Stimulated activated CD4-positive, alpha-beta T cell treated with anti-CD3 and anti-CD28 coated beads, Interleukin-2, amount 100 ng/mL, for 48 hours (primary cell): ENCODE results near the gene MROH7.

Experiments
- DNase-seq, 2 donors: peaks; one replicate each; pipeline ENCODE4 v3.0.0-alpha.2; 2020

Gene MROH7

DNA sequence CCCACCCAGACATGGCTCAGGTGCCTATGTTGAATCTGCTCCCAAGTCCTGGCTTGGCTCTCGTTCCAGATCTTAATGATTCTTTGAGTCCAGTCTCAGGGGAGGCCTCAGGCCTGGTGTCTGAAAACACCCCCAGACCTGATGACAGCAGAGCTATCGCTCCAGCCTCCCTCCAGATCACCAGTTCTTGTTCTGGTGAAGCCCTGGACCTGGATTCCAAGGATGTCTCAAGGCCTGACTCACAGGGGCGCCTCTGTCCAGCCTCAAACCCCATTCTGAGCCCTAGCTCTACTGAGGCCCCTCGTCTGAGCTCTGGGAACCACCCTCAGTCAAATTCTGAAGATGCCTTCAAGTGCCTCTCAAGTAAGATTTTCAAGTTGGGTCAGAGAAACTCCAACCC lies 11.4 kb downstream of the MROH7 start:
- DNase-seq = no peak

DNA sequence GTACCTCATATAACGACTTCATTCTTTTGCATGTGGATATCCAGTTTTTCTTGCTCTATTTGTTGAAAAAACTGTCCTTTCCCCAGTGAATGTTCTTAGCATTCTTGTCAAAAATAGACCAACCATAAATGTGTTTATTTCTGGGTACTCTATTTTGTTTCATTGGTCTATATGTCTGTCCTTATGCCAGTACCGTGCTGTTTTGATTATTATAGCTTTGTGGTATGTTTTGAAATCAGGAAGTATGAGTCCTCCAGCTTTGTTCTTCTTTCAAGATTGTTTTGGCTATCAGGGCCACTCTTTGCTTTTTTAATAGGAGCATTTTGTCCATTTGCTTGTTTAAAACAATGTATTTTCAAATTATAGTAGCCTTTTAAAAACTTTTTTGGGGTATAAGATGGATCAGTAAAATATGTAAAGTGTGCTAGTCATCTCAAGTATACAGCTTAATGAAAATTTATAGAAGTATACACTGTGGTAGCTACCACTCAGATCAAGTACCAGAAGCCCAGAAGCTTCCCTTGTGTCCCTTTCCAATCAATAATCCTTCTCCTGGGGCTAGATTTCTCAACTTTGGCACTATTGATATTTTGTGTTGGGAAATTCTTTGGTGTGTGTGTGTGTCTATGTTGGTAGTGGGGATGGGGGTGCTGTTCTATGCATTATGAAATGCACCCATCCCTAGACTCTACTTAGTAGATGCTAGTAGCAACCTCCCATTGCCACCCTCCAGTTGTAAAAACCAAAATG lies 16.8 kb downstream of the MROH7 start:
- DNase-seq = no peak

DNA sequence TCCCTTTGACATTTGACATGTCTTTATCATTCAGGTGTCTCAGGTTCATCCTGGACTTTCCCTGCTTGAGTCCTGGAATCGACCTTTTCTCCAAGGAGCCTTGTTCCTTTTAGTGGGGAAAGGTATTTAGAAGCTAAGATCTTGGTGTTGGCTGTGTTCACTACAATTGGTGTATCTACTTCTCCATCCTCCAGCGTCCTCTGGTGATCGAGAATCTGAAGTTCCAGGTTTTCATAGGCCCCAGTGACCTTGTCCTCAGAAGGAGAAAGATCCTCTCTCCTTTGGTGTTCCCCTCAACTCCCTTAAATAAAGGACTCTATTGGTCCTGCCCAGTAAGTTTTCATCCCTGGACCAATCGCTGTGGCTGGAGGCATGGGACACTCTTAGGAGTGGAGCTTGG lies 22.1 kb downstream of the MROH7 start:
- DNase-seq = no peak

DNA sequence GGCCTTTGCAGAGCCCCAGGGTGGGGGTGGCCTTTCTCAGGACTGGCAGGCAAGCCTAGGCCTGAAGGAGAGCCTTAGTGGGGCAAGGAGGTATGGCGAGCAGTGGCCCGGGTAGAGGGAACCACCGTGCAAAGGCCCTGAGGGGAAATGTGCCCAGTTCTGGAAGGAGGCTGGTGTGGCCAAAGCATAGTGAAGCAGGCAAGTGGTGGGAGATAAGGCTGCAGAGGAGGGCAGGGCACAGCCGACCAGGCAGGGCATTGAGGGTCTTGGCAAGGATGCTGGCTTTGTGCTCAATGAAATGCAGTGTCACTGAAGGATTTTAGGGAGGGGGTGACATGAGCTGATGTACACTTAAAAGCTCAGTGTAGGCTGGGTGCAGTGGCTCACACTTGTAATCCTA lies 22.8 kb downstream of the MROH7 start:
- DNase-seq = no peak

DNA sequence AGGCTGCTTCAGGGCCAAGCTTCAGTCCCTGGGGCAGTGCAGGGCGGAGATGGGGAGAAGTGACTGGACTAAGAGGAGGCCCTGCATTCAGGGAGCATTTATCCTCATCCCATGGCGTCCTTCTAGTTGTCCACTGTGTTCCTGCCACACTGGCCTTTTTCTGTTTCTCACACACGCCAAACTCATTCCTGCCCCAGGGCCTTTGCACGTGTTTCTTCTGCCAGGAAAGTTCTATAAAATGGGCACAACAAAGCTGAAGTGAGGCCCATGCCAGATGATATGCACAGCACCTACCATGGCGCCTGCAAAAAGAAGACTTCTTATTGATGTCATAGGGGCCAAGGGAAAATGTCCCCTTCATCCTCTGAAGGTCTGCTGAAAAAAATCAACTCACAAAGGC lies 24.3 kb downstream of the MROH7 start:
- DNase-seq = no peak

DNA sequence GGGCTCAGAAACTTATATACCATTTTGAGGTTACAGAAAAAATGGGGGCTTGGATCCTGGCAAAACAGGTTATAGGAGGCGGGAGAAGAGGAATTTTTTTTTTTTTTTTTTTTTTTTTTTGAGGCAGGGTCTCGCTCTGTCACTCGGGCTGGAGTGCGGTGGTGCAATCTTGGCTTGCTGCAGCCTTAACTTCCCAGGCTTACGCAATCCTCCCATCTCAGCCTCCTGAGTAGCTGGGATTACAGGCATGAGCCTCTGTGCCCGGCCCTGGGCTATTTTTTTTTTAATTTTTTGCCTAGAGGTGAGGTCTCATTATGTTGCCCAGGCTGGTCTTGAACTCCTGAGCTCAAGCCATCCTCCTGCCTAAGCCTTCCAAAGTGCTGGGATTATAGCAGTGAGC lies 24.7 kb downstream of the MROH7 start:
- no peak for DNase-seq

DNA sequence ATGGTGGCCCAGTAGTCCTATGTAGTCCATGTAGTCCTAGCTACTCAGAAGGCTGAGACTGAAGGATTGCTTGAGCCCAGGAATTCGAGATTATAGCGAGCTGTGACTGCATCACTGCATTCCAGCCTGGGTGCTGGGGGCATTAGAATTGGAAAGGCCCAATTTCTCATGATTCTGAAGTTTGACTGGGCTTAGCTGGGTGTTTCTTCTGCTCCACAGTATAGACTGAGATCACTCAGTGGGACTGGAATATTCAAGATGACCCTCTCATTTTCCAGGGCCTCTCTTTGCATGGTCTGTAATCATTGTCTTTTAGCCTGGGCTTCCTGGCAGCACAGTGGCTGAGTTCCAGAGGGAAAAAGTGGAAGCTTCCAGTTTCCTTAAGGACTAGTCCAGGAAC lies 26.2 kb downstream of the MROH7 start:
- no peak for DNase-seq

DNA sequence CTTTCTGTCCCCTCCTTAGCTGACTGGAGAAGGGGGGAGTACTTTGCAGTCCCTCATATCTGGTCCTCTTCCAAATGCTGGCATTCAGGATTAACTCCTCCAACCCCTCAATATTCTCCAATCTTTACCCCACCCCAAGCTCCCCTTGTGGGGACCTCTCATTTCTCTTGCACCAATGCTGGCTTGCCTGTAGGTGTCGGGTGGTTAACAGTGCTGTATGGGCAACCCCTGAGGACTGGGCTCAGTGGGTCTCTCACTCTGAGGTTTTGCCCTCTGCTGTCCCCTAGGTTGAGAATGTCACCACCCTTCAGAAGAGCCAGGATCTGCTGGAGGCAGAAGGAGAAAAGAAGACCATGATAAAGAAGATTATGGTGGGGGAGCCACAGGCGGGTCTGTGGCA lies 27.0 kb downstream of the MROH7 start:
- DNase-seq = no peak

DNA sequence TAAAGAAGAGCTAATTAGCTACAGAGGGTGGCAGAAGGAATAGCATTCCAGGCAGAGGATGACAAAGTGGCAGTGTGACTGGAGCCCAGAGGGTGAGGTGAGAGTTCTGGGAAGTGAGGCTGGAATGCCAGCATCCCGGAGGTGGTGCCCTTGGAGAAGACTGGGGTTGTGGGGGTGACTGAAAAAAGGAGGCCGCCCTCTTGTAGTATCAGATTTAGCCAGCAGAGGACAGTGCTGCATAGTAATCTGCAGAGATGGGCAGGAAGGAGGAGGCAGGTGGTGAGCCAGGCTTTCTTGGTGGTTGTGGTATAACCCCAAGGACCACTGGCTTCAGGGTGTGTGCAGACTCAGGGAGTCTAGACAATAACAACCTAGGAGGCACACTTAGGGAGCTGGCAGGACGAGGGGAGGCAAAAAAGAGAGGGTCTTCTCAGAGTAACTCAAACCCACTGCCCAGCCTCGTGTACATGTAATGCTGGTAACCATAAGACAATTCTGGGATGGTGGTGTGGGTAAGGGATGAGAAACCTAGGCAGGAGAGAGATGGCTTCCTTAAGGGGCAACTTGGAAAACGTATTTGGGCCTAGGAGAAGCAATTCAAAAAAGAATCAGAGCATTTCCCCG lies 30.5 kb downstream of the MROH7 start:
- DNase-seq = peak; percentile 74 to 76

DNA sequence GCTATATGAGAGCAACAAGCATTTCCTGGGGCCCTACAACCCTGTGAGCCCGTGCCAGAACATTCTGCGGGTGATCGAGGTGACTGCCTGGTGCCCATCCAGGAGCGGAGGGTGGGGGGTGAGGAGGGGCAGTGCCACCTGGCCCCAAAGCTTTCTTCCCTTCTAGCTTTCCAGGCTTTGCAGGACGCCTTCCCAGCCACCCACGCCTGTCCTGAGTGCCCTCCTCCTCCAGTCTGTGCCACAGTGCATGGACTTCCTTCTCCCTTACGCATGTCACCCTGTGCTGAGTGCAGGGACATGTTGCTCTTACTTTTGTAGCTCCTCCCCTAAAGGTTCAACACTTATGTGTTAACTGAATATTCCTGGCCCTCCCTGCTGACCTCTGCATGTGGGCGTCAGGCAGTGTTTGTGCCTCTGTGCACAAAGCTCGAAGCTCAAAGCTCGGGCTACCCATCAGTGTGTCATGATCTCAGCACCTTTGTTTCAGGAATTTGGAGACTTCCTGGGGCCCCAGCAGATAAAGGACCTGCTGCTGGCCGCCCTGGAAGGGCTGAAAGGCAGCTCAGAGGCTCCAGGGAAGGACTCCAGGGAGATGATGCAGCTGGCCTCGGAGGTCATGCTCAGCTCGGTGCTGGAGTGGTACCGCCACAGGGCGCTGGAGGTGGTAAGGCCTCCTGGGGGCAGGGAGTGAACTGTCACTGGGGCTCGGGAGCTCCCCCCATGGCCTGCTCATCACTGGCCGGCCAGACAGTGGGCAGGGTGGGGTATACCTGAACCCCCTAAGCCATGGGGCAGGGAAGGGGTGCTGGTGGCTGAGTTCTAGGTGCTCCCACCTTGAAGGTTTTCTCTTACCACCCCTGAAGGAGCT lies 37.4 kb downstream of the MROH7 start:
- DNase-seq = no peak

DNA sequence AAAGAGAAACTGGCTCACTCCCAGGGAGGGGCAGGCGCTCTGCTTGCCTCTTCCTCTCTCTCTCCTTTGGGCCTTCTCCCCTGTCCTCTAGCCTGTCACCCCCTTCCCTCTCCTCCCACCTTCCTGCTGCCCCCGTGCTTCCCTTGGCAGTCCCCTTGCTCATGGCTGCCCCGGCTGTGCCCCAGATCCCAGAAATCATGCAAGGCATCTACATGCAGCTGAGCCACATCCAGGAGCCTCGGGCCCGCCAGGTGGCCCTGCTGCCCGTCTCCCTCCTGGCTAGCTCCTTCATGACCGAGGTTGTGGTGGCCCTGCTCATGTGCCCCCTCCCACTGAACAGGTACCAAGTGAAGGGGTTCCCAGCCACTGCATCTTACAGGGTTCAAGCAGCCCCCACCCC lies 38.1 kb downstream of the MROH7 start:
- DNase-seq = no peak

DNA sequence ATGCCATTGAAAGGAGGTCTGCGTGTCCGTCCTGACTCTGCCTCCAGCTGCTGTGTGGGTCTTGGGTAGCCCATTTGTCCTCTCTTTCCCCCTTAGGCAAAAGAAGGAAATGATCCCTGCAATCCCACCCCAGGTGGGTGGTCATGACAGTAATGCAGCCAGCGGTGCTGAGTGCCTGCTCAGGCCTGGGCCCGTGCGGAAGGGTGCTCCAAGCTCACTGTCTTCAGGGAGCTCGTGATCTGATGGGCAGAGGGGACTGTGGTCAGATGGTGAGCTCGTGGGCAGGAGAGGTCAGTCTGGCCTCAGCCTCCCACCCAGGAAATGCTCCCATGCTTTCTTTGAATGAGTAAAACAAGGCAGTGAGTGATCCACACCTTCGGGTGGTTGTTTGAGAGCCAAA lies 38.8 kb downstream of the MROH7 start:
- no peak for DNase-seq

DNA sequence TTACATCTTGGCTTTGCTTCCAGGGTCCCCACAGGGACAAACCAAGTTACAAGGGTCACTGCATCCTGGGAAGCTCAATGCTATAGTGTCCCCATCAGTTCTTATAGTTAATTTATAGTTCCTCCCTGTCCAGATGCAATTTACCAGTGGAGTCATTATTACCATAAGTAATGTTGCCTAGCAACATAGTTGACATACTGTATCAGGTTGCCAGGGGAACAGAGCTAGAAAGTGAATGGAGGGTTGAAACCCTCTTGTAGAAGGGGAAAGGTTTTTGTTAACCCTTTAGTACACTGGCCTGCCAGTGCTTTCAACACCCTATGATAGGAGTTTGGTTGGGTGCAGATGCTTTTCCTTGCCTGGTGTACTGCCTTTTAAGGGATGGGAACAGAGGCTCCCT lies 39.8 kb downstream of the MROH7 start:
- DNase-seq = no peak

DNA sequence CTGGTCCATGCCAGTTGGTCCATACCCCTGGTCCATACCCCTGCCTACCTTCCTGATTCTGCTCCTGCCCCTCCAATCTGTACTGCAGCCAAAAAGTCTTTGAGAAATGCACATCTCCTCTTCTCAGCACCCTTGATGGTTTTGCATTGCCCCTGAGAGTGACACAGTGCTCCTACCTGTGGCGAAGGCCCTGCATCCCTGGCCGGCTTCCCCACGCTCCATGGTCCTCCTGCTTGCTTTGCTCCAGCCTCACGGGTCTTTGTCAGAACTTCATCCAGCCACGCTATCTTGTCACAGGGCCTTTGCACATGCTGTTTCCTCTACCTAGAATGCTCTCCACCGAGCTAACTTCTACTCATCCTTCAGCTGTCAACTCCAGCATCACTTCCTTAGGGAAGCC lies 41.9 kb downstream of the MROH7 start:
- no peak for DNase-seq

DNA sequence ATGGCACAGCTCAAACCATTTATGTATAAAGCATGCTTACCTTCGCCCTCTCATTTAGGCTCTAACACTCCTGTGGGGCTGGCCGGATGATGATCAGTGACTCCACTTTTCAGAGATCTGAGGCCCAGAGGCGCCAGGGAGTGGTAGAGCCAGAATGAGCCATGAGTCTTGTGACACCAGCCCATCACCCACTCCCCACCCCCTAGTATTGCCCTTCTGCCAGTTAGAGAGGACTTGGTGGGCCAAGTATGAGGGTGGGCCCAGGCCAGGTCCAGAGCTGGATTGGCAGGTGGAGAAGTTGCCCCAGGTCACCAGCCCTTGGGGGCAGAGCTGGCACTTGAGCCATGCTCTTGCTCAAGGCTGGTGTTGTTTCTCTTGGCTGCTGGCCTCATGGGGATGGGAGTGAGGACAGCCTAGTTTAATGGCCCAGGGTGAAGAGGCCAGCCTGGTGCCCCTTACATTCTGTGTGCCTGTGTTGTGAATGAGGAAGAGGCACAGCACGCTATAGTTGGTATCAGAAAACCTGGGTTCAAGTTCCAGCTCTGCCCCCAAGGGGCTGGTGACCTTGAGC lies 43.8 kb downstream of the MROH7 start:
- DNase-seq = no peak

DNA sequence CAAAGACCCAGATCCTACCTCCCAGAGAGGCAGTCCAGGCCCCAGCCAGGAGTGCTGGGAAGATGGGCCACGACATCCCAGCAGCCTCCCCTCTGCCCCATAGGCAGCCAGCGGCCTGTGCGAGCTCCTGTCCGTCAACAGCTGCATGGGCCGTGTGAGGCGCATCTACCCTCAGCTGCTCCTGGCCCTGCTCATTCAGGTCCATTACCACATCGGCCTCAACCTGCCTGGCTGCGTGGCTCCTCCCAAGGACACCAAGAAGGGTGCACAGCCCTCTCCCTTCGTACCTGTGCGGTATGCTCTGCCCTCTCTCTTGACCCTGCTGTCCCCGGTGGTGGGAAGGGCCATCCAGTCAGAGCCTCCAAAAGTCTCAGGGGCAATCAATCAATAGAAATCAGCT lies 44.6 kb downstream of the MROH7 start:
- DNase-seq = no peak

DNA sequence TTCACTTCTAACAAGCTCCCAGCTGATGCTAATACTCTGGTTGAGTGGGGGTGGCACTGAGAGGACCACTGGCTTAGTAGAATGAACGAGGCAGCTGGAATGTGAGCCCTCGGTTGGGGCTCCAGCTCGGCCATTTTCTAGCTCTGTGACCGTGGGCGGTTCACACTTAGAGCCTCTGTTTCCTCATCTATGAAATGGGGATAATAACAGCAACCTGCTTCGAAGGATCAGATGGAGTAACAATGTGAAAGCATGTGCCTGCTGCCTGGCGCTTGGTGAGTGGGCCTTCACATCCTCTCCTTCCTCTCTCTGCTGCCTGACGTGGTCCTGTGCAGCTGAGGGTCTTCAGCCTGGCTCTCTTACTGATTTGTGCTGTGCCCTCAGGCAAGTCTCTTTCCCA lies 53.2 kb downstream of the MROH7 start:
- no peak for DNase-seq

DNA sequence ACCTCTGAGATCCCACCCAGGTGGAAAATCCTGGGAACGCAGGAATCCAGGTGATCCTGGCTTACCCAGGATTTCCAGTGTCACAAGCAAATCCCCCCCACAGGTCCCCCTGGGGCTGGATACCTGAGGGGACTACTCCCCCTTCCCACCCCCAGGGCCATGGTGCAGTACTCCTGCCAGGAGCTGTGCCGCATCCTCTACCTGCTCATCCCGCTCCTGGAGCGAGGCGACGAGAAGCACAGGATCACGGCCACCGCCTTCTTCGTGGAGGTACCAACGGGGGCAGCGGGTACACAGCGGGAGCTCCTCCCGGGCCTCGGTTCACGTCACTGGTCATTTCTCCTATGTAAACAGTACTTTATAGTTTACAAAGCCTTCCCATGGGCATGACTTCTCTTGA lies 53.6 kb downstream of the MROH7 start:
- DNase-seq = no peak

DNA sequence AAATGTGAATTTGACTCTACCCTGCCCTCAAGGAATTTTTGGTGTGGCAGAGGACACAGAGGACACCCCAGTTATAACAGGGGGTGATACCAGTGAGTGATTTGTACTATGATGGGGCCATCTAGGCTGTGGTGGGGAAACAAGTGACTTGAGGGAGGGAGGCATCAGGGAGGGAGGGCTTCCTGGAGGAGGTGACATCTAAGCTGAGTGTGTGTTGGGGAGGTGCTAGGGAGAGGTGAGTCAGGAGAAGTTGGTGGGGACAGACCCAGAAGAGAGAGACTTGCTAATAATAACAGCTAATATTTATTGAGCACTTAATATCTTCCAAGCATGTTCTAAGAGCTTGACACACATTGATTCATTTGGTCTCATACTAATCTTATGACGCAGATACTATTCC lies 54.2 kb downstream of the MROH7 start:
- no peak for DNase-seq

DNA sequence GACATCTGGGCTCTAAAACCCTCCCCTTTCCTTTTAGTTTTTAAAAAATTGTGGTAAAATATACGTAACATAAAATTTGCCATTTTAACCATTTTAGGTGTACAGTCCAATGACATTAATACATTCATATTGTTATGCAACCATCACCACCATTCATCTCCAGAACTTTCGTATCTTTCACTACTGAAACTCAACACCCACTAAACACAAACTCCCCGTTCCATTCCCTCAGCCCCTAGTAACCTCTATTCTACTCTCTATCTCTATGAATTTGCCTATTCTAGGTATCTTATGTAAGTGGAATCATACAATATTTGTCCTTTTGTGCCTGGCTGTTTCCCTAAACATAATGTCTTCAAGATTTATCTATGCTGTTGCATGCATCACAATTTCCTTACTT lies 54.7 kb downstream of the MROH7 start:
- DNase-seq = no peak

DNA sequence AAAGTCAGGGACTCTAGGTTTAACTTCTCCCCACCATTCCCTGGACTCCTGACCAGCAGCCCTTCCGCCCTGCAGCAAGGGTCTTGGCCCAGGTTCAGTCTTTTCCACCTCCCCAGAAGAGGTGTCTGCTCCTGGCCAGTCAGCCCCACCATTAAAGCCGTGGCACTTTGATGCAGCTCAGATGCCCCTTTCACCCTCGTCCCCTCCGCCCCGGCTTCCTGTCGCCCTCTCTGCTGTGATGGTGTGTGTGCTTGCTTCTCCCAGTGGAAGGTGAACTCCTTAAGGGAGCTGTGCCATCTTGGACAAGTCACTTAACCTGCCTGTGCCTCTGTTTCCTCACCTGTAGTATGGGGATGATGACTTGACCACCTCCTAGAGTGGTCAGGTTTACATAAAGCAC lies 56.3 kb downstream of the MROH7 start:
- DNase-seq = no peak

DNA sequence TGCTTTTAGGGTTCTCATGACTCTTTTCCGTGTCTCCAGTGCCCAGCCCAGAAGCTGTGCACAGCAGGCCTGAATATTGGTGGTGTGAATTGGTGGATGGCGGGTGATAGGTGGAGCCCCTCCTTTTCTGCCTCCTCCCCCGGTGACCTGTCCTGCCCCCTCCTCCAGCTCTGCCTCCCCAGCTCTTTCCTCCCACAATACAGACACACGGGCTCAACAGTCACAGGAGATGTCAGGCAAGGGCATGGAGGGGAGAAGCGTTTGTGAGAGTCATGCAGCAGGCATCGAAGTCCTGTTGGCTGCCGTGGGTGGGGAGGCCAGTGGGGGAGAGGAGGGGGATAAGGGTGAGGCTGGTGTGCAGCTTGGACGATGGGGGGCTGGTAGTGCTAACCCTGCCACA lies 56.8 kb downstream of the MROH7 start:
- DNase-seq = no peak

DNA sequence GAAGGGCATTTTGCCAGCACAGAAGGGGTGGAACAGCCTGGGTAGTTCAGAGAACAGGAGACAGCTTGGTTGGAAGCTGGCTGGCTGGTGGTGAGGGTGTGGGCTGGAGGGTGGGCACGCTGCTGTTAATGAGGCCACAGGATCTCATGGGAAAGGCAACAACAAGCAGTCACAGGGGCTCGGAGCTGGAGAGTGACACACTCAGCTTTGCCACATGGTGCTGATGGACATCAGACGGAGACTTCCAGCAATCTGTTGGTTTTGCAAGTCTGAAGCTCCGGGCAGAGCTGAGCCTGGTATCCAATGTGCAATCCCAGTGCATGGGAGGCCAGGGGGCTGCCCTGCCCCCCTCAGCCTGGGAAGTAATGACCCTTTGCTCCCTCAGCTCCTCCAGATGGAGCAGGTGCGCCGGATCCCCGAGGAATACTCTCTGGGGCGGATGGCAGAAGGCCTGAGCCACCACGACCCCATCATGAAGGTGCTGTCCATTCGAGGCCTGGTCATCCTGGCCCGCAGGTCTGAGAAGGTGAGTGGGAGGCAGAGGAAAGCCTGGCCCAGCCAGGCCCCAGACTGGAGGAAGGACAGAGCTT lies 58.4 kb downstream of the MROH7 start:
- no peak for DNase-seq
